Naive B cell (primary cell): ENCODE data around the gene RAP2C. TPM values are rescaled to one million over a fixed set of nuclear protein-coding genes. Genes with fewer than 3 reads are reported as not detected.
A peak's percentile ranks its signal among the peaks of the same experiment; 100 is the strongest.

Experiments used
- ATAC-seq, 2 donors: fragments of 150-1000 bp; cut with Tn5 transposase; 2 replicates each; pipeline ENCODE4 v1.10.0; 2021; ENCODE audit warnings: low read depth in 2 of 2, mild to moderate bottlenecking in 2 of 2, moderate library complexity in 2 of 2
- DNase-seq: peaks from one replicate; pipeline ENCODE4 v3.0.0; 2022
- H3K27ac Mint-ChIP-seq, 6 donors: one replicate each; pipeline ENCODE4 v1.8.0; 2020 to 2022; ENCODE audit warnings: mild to moderate bottlenecking in 6 of 6, mixed read lengths in 6 of 6, moderate library complexity in 5 of 6, inconsistent platforms in 2 of 6
- H3K27me3 Mint-ChIP-seq, 3 donors: one replicate each; pipeline ENCODE4 v1.8.0; 2021 to 2022; ENCODE audit warnings: mixed read lengths in 3 of 3, mild to moderate bottlenecking in 1 of 3
- H3K36me3 Mint-ChIP-seq, 2 donors: one replicate each; pipeline ENCODE4 v1.8.0; 2020 to 2022; ENCODE audit warnings: mixed read lengths in 2 of 2, inconsistent platforms in 1 of 2, mild to moderate bottlenecking in 1 of 2
- H3K4me1 Mint-ChIP-seq, 3 donors: one replicate each; pipeline ENCODE4 v1.8.0; 2020 to 2022; ENCODE audit warnings: mixed read lengths in 3 of 3, inconsistent platforms in 1 of 3, mild to moderate bottlenecking in 1 of 3, moderate library complexity in 1 of 3
- H3K4me3 Mint-ChIP-seq, 8 donors: one replicate each; pipeline ENCODE4 v1.8.0; 2020 to 2022; ENCODE audit warnings: mild to moderate bottlenecking in 8 of 8, mixed read lengths in 8 of 8, moderate library complexity in 8 of 8, inconsistent platforms in 2 of 8
- H3K9me3 Mint-ChIP-seq, 7 donors: one replicate each; pipeline ENCODE4 v1.8.0; 2020 to 2022; ENCODE audit warnings: mixed read lengths in 7 of 7, mild to moderate bottlenecking in 5 of 7, inconsistent platforms in 2 of 7, moderate library complexity in 1 of 7
- polyA plus RNA-seq, 6 donors: library from polyadenylated mRNA; unstranded; fragments of 300-500 nt; fragmentation: Illumina TruSeq; gene quantifications; one replicate each; pipeline ENCODE4 v1.2.3, GENCODE V29; 2021; ENCODE audit warnings: low read depth in 6 of 6

Gene RAP2C
- 10 to 100 TPM; 17.5 to 22.5 (median 20.9) TPM for polyA plus RNA-seq

- DNase-seq (peak; percentile 50), ATAC-seq (peak; percentile 23 to 27)
- H3K4me3 Mint-ChIP-seq = peak within 1 kb of the TSS; percentile 81 to 98 (median 90)
- H3K36me3 Mint-ChIP-seq = peaks cover 0 to 8% of the 10 kb centered on the region in 2 donors
- peaks cover 0 to 10% (median 0%) of the 10 kb centered on the region in 3 donors for H3K27me3 Mint-ChIP-seq
- H3K9me3 Mint-ChIP-seq = peaks cover 0 to 5% (median 0%) of the 10 kb centered on the region in 7 donors
- peaks cover 16 to 21% (median 18%) of the 10 kb centered on the region in 3 donors for H3K4me1 Mint-ChIP-seq
- H3K27ac Mint-ChIP-seq = peak within 1 kb of the TSS; percentile 84 to 98 (median 96)
Measured at GRCh38 chrX:132219343-132219768, at the start of gene RAP2C. TSS of gene RAP2C (minus strand) at chrX:132219447. CDS start at chrX:132217268, 2,179 bp downstream.

- Mint-ChIP-seq H3K27ac (no peak overlapping the region), H3K27me3 (no peaks in the 10 kb centered on the region), H3K9me3 (peaks cover 0 to 3% (median 0%) of the 10 kb centered on the region in 7 donors), H3K4me3 (no peak overlapping the region), H3K4me1 (no peaks in the 10 kb centered on the region), H3K36me3 (no peaks in the 10 kb centered on the region)
- DNase-seq (no peak), ATAC-seq (no peak)
Measured at GRCh38 chrX:132267392-132267791, 48.1 kb upstream of the RAP2C start.

- H3K4me1 Mint-ChIP-seq = no peaks in the 10 kb centered on the region
- no peak overlapping the region for H3K27ac Mint-ChIP-seq
- H3K9me3 Mint-ChIP-seq = peaks cover 0 to 3% (median 0%) of the 10 kb centered on the region in 7 donors
- no peaks in the 10 kb centered on the region for H3K36me3 Mint-ChIP-seq
- no peak for DNase-seq
- no peak for ATAC-seq
- no peaks in the 10 kb centered on the region for H3K27me3 Mint-ChIP-seq
- H3K4me3 Mint-ChIP-seq = no peak overlapping the region
Measured at GRCh38 chrX:132266583-132267355, 47.5 kb upstream of the RAP2C start.

GRCh38 chrX:132263127-132263526, 43.9 kb upstream of the RAP2C start:
- peaks cover 0 to 6% (median 0%) of the 10 kb centered on the region in 7 donors for H3K9me3 Mint-ChIP-seq
- no peaks in the 10 kb centered on the region for H3K4me1 Mint-ChIP-seq
- ATAC-seq (no peak), DNase-seq (no peak)
- no peaks in the 10 kb centered on the region for H3K36me3 Mint-ChIP-seq
- no peaks in the 10 kb centered on the region for H3K27me3 Mint-ChIP-seq
- H3K27ac Mint-ChIP-seq = no peak overlapping the region
- no peak overlapping the region for H3K4me3 Mint-ChIP-seq

DNA sequence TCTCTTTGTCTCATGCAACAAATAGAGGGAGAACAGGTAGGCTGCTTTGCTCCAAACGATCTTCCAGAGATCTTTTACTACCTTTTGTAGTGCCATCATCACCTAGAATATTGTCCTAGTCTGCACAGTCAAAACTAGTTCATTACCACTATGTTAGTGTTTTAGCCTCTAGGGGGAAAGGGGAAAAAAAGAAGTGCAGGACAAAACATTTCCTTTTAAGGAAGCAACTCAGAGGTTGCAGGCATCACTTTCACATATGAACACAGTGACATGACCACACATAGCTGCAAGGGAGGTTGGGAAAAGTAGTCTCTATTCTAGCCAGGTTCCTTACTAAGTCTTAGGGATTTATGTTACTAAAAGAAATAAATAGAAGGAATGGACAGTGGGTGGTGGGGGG, 39.3 kb upstream of the RAP2C start:
- H3K4me1 Mint-ChIP-seq = no peaks in the 10 kb centered on the region
- H3K27ac Mint-ChIP-seq = no peak overlapping the region
- no peaks in the 10 kb centered on the region for H3K27me3 Mint-ChIP-seq
- no peak for ATAC-seq
- no peak overlapping the region for H3K4me3 Mint-ChIP-seq
- no peak for DNase-seq
- no peaks in the 10 kb centered on the region for H3K36me3 Mint-ChIP-seq
- peaks cover 0 to 9% (median 0%) of the 10 kb centered on the region in 7 donors for H3K9me3 Mint-ChIP-seq

DNA sequence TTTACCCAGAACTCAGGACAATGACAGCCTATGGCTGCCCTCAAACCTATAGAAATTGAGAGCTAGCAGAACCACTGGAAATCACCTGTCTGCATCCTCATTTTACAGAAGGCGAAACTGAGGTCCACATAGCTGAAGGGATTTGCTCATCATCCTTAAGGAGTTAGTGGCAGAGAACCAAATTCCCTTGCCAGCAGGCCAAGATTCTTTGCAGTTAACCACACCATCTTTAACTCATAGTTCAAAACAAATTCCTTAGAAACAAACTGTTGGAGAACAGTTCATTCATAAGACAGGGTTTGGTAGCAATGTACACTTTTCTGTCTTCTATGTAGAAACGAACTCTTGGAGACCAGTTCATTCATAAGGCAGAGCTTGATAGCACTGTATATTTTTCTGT, 37.9 kb upstream of the RAP2C start:
- H3K36me3 Mint-ChIP-seq = no peaks in the 10 kb centered on the region
- no peak overlapping the region for H3K4me3 Mint-ChIP-seq
- peaks cover 0 to 9% (median 1%) of the 10 kb centered on the region in 7 donors for H3K9me3 Mint-ChIP-seq
- ATAC-seq = no peak
- no peak for DNase-seq
- H3K27me3 Mint-ChIP-seq = no peaks in the 10 kb centered on the region
- peak overlapping the region in 1 of 6 donors; percentile 34 for H3K27ac Mint-ChIP-seq
- H3K4me1 Mint-ChIP-seq = no peaks in the 10 kb centered on the region

DNA sequence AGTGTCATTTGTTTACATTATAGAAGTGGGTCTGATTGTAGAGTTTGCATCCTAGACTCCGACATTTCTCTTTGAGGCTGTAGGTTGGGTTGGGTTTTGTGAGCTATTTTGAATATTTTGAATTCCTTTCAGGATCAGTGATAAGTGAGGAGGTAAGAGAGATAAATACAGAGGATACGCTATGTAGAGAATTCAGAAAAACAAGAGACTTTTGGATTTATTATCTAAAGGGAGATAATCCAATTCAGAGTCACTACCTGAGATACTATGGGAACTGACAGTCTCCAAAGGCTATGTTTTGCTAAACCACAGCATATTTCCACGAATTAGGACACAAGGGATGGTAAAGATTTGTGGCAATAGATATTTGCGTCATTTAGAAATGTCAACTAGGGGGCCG, 16.9 kb upstream of the RAP2C start:
- H3K27me3 Mint-ChIP-seq = peaks cover 0 to 9% (median 0%) of the 10 kb centered on the region in 3 donors
- peaks cover 0 to 3% (median 0%) of the 10 kb centered on the region in 7 donors for H3K9me3 Mint-ChIP-seq
- H3K27ac Mint-ChIP-seq = no peak overlapping the region
- peak overlapping the region in 1 of 8 donors; percentile 6 for H3K4me3 Mint-ChIP-seq
- no peaks in the 10 kb centered on the region for H3K36me3 Mint-ChIP-seq
- ATAC-seq = no peak
- peaks cover 11 to 14% (median 13%) of the 10 kb centered on the region in 3 donors for H3K4me1 Mint-ChIP-seq
- no peak for DNase-seq

DNA sequence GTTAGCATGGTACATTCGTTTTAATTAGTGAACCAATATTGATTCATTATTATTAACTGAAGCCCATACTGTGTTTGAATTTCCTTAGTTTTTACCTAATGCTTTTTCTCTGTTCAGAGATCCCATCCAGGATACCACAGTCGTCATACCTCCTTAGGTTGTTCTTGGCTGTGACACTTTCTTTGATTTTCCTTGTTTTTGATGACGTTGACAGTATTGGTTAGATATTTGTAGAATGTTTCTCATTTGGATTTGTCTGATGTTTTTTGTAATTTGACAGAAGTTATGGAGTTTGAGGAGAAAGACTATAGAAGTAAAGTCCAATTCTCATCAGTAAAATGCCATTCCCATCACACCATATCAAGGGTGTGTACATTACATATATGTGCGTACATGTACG, 16.2 kb upstream of the RAP2C start:
- DNase-seq (no peak), ATAC-seq (no peak)
- H3K9me3 Mint-ChIP-seq = peaks cover 0 to 1% (median 0%) of the 10 kb centered on the region in 7 donors
- no peaks in the 10 kb centered on the region for H3K36me3 Mint-ChIP-seq
- H3K27ac Mint-ChIP-seq = no peak overlapping the region
- H3K27me3 Mint-ChIP-seq = peaks cover 0 to 9% (median 0%) of the 10 kb centered on the region in 3 donors
- H3K4me1 Mint-ChIP-seq = peaks cover 11 to 14% (median 13%) of the 10 kb centered on the region in 3 donors
- no peak overlapping the region for H3K4me3 Mint-ChIP-seq

GRCh38 chrX:132231587-132231986, 12.3 kb upstream of the RAP2C start:
- Mint-ChIP-seq H3K4me3 (no peak overlapping the region), H3K27ac (peak overlapping the region in 2 of 6 donors; percentile 27 to 84), H3K9me3 (peaks cover 0 to 1% (median 0%) of the 10 kb centered on the region in 7 donors), H3K36me3 (no peaks in the 10 kb centered on the region), H3K27me3 (peaks cover 0 to 14% (median 0%) of the 10 kb centered on the region in 3 donors), H3K4me1 (peaks cover 7 to 23% (median 14%) of the 10 kb centered on the region in 3 donors)
- ATAC-seq = no peak
- DNase-seq = no peak

- H3K27me3 Mint-ChIP-seq = peaks cover 0 to 16% (median 0%) of the 10 kb centered on the region in 3 donors
- H3K9me3 Mint-ChIP-seq = peaks cover 0 to 1% (median 0%) of the 10 kb centered on the region in 7 donors
- H3K36me3 Mint-ChIP-seq = no peaks in the 10 kb centered on the region
- H3K4me1 Mint-ChIP-seq = peaks cover 7 to 16% (median 11%) of the 10 kb centered on the region in 3 donors
- H3K27ac Mint-ChIP-seq = no peak overlapping the region
- no peak for DNase-seq
- ATAC-seq = no peak
- H3K4me3 Mint-ChIP-seq = no peak overlapping the region
Measured at GRCh38 chrX:132227383-132228112, 8.3 kb upstream of the RAP2C start.

- Mint-ChIP-seq H3K4me1 (peaks cover under 1 to 10% (median 5%) of the 10 kb centered on the region in 3 donors), H3K27ac (no peak overlapping the region), H3K27me3 (peaks cover 0 to 16% (median 0%) of the 10 kb centered on the region in 3 donors), H3K36me3 (no peaks in the 10 kb centered on the region), H3K4me3 (no peak overlapping the region), H3K9me3 (no peaks in the 10 kb centered on the region)
- no peak for DNase-seq
- no peak for ATAC-seq
Measured at GRCh38 chrX:132226169-132226568, 6.9 kb upstream of the RAP2C start.

DNA sequence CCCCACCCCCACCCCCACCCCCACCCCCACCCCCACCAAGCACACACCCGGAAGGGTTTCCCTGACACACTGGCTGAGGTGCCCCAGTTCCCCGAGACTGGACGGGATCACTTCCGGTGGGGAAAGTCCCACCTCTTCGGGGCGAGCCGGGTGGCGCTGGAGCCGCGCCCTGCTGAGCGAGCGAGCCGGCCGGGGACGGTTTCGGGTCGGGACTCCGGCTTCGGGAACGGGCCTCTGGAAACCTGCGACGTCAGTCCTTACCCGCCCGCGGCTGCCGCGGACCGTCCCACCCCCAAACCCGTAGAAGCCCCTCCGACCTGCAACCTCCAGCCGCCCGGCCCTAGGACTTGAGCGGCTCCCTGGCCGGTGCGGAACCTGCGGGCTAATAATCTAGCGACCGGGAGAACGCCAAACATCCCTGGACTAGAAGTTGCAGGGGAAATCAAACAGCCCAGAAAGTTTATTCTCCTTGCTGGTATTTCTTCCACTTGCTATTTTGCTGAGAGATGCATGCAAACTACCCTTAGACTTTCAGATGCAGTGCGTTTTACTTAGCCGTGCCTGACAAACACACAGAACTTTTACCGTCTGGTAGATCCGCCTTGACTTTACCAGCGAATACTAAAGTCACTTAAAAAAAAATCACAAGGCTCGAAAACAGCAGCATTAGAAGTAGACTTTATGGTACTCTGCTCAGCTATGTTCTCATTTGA, 991 bp downstream of the RAP2C start:
- ATAC-seq = peak; percentile 55 to 61

More for the DNA sequence above, 991 bp downstream of the RAP2C start:
- peaks cover 19 to 23% (median 21%) of the 10 kb centered on the region in 3 donors for H3K4me1 Mint-ChIP-seq
- DNase-seq = peak; percentile 75
- H3K27me3 Mint-ChIP-seq = peaks cover 0 to under 1% (median 0%) of the 10 kb centered on the region in 3 donors
- H3K27ac Mint-ChIP-seq = peak overlapping the region; percentile 84 to 98 (median 96)
- peaks cover 0 to 8% of the 10 kb centered on the region in 2 donors for H3K36me3 Mint-ChIP-seq
- peak overlapping the region; percentile 81 to 98 (median 90) for H3K4me3 Mint-ChIP-seq
- H3K9me3 Mint-ChIP-seq = peaks cover 0 to 5% (median 0%) of the 10 kb centered on the region in 7 donors
